Body of pancreas (tissue), 4 donors: ENCODE results near the gene NFIC.

Experiments used
- CTCF ChIP-seq, 7 experiments: fragments of 450-650 bp in 4 of 7; fragments of 200-600 bp in 3 of 7; sonication (generic) in 3 of 7; IDR thresholded peaks; one replicate each; pipeline ENCODE4 v1.5.1; 2016 to 2019; ENCODE audit warnings: antibody characterized with exemption in 7 of 7
- POLR2A ChIP-seq, 3 donors: fragments of 450-650 bp; IDR thresholded peaks; one replicate each; pipeline ENCODE4 v1.6.1; 2016; ENCODE audit warnings: antibody characterized with exemption in 3 of 3, mild to moderate bottlenecking in 2 of 3

GRCh38 chr19:3462991-3463713 is 96.8 kb downstream of the NFIC start:
- no peak for TF ChIP-seq CTCF (IDR thresholded peaks at IDR 0.05)
- TF ChIP-seq POLR2A (IDR thresholded peaks at IDR 0.05), result no peak
